Panc1 (cell line): ENCODE measurements around the gene GBP3.

Experiments used
- TF ChIP-seq, protein P1 (sequence below): fragments of 450-650 bp; IDR thresholded peaks from 2 replicates; pipeline ENCODE4 v1.5.1; 2017; ENCODE audit warnings: mild to moderate bottlenecking
- TF ChIP-seq, protein P2 (sequence below), 2 experiments: IDR thresholded peaks; 2 replicates each; pipeline ENCODE4 v1.6.1; 2011 to 2012; ENCODE audit warnings: low read depth in 2 of 2, control low read depth in 1 of 2, low read length in 1 of 2, mild to moderate bottlenecking in 1 of 2, moderate library complexity in 1 of 2; ENCODE audit not compliant: insufficient read depth in 1 of 2

- TF ChIP-seq, protein P1, sequence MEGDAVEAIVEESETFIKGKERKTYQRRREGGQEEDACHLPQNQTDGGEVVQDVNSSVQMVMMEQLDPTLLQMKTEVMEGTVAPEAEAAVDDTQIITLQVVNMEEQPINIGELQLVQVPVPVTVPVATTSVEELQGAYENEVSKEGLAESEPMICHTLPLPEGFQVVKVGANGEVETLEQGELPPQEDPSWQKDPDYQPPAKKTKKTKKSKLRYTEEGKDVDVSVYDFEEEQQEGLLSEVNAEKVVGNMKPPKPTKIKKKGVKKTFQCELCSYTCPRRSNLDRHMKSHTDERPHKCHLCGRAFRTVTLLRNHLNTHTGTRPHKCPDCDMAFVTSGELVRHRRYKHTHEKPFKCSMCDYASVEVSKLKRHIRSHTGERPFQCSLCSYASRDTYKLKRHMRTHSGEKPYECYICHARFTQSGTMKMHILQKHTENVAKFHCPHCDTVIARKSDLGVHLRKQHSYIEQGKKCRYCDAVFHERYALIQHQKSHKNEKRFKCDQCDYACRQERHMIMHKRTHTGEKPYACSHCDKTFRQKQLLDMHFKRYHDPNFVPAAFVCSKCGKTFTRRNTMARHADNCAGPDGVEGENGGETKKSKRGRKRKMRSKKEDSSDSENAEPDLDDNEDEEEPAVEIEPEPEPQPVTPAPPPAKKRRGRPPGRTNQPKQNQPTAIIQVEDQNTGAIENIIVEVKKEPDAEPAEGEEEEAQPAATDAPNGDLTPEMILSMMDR: no peak
- TF ChIP-seq, protein P2, sequence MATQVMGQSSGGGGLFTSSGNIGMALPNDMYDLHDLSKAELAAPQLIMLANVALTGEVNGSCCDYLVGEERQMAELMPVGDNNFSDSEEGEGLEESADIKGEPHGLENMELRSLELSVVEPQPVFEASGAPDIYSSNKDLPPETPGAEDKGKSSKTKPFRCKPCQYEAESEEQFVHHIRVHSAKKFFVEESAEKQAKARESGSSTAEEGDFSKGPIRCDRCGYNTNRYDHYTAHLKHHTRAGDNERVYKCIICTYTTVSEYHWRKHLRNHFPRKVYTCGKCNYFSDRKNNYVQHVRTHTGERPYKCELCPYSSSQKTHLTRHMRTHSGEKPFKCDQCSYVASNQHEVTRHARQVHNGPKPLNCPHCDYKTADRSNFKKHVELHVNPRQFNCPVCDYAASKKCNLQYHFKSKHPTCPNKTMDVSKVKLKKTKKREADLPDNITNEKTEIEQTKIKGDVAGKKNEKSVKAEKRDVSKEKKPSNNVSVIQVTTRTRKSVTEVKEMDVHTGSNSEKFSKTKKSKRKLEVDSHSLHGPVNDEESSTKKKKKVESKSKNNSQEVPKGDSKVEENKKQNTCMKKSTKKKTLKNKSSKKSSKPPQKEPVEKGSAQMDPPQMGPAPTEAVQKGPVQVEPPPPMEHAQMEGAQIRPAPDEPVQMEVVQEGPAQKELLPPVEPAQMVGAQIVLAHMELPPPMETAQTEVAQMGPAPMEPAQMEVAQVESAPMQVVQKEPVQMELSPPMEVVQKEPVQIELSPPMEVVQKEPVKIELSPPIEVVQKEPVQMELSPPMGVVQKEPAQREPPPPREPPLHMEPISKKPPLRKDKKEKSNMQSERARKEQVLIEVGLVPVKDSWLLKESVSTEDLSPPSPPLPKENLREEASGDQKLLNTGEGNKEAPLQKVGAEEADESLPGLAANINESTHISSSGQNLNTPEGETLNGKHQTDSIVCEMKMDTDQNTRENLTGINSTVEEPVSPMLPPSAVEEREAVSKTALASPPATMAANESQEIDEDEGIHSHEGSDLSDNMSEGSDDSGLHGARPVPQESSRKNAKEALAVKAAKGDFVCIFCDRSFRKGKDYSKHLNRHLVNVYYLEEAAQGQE (IDR thresholded peaks at IDR 0.05; ENCODE audit: insufficient read depth in 1 of 2, low read depth in 2 of 2, low read length in 1 of 2): no peak
Observed at GRCh38 chr1:89023026-89023425, 360 bp upstream of the GBP3 start.
